AG09309 (cell line): ENCODE measurements around the gene BLOC1S2.

ENCODE experiments used
- DNase-seq: peaks from one replicate; pipeline ENCODE4 v3.0.0-alpha.2; 2010; ENCODE audit warnings: low read depth
- H3K4me3 ChIP-seq: 2 replicates; pipeline ENCODE4 v1.5.1; 2011; ENCODE audit warnings: mild to moderate bottlenecking, low read depth, low read length, moderate library complexity; ENCODE audit not compliant: control insufficient read depth
- CTCF ChIP-seq: IDR thresholded peaks from 2 replicates; pipeline ENCODE4 v1.5.1; 2011; ENCODE audit warnings: mild to moderate bottlenecking, low read depth, low read length, inconsistent platforms; ENCODE audit not compliant: insufficient read depth, control insufficient read depth; ENCODE audit errors: missing control alignments

The BLOC1S2 gene

GRCh38 chr10:100267239-100268104 lies 19.0 kb downstream of the BLOC1S2 start, which contains the start of gene CWF19L1:
Gene CWF19L1, minus strand, starts transcription at chr10:100267638. Its CDS starts 45 bp downstream, at chr10:100267593.
- peak; percentile 47 for DNase-seq
- H3K4me3 ChIP-seq = peak within 1 kb of the TSS; percentile 82
- no peak for TF ChIP-seq CTCF

GRCh38 chr10:100265821-100266485 lies 20.5 kb downstream of the BLOC1S2 start:
- no peak for TF ChIP-seq CTCF
- no peak for DNase-seq

GRCh38 chr10:100254191-100254590 lies 32.3 kb downstream of the BLOC1S2 start:
- DNase-seq = no peak
- H3K4me3 ChIP-seq = no peak overlapping the region
- no peak for TF ChIP-seq CTCF

More at GRCh38 chr10:100265821-100266485, 20.5 kb downstream of the BLOC1S2 start:
- H3K4me3 ChIP-seq = no peak overlapping the region

GRCh38 chr10:100253041-100253440 lies 33.4 kb downstream of the BLOC1S2 start:
- TF ChIP-seq CTCF = no peak
- H3K4me3 ChIP-seq = no peak overlapping the region
- no peak for DNase-seq

GRCh38 chr10:100248820-100249219 lies 37.7 kb downstream of the BLOC1S2 start:
- H3K4me3 ChIP-seq = no peak overlapping the region
- TF ChIP-seq CTCF = no peak
- DNase-seq = no peak

GRCh38 chr10:100245484-100246220 lies 40.8 kb downstream of the BLOC1S2 start:
- H3K4me3 ChIP-seq = no peak overlapping the region
- no peak for TF ChIP-seq CTCF
- DNase-seq = no peak
